WTC11 (cell line): ENCODE data around the gene CSHL1.
"Not testable (repeated sequence)": the region's sequence is repeated elsewhere in the genome, so short reads cannot be mapped to it uniquely, and the experiment has no call there.

Experiments
- CREB1 ChIP-seq: sonication (generic); formaldehyde crosslinking; IDR thresholded peaks from 2 replicates; pipeline ENCODE4 v1.8.0; 2023; ENCODE audit warnings: mild to moderate bottlenecking, missing genetic modification reagents
- NR2C2 ChIP-seq: sonication (generic); formaldehyde crosslinking; IDR thresholded peaks from 2 replicates; pipeline ENCODE4 v1.8.0; 2022; ENCODE audit warnings: mild to moderate bottlenecking, missing genetic modification reagents
- TF ChIP-seq, protein P1 (sequence below): fragments of 200-600 bp; IDR thresholded peaks from 2 replicates; pipeline ENCODE4 v1.8.0; 2022; ENCODE audit warnings: antibody characterized with exemption

DNA sequence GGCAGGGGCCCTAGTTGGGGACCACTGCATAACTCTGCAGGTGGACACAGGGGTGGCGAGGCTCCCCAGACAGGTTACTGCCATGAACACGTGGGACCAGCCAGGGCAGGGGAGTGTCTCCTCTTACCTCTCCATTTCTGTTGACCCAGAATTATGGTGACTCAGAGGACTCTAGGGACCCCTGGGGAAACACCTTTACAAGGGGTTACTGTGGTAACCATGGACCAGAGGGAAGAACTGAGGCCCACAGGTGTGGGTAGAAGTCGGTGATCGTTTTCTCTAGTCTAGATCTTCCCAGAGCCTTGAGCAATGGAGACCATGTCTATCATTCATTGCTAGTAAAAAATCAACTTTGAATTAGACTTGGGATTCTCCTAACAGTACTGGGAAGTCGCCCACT is 9.7 kb upstream of the CSHL1 start:
- TF ChIP-seq, protein P1, sequence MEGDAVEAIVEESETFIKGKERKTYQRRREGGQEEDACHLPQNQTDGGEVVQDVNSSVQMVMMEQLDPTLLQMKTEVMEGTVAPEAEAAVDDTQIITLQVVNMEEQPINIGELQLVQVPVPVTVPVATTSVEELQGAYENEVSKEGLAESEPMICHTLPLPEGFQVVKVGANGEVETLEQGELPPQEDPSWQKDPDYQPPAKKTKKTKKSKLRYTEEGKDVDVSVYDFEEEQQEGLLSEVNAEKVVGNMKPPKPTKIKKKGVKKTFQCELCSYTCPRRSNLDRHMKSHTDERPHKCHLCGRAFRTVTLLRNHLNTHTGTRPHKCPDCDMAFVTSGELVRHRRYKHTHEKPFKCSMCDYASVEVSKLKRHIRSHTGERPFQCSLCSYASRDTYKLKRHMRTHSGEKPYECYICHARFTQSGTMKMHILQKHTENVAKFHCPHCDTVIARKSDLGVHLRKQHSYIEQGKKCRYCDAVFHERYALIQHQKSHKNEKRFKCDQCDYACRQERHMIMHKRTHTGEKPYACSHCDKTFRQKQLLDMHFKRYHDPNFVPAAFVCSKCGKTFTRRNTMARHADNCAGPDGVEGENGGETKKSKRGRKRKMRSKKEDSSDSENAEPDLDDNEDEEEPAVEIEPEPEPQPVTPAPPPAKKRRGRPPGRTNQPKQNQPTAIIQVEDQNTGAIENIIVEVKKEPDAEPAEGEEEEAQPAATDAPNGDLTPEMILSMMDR, result not testable (repeated sequence)
- not testable (repeated sequence) for TF ChIP-seq NR2C2, CREB1 (CRISPR knock-in tag)
